Glomerular visceral epithelial cell (primary cell): ENCODE measurements around the gene C1QTNF4.
"Not testable (repeated sequence)": the region's sequence is repeated elsewhere in the genome, so short reads cannot be mapped to it uniquely, and the experiment has no call there.

Experiments used
- DNase-seq: peaks from one replicate; pipeline ENCODE4 v3.0.0-alpha.2; 2016; ENCODE audit errors: extremely low spot score

C1QTNF4 gene

DNA sequence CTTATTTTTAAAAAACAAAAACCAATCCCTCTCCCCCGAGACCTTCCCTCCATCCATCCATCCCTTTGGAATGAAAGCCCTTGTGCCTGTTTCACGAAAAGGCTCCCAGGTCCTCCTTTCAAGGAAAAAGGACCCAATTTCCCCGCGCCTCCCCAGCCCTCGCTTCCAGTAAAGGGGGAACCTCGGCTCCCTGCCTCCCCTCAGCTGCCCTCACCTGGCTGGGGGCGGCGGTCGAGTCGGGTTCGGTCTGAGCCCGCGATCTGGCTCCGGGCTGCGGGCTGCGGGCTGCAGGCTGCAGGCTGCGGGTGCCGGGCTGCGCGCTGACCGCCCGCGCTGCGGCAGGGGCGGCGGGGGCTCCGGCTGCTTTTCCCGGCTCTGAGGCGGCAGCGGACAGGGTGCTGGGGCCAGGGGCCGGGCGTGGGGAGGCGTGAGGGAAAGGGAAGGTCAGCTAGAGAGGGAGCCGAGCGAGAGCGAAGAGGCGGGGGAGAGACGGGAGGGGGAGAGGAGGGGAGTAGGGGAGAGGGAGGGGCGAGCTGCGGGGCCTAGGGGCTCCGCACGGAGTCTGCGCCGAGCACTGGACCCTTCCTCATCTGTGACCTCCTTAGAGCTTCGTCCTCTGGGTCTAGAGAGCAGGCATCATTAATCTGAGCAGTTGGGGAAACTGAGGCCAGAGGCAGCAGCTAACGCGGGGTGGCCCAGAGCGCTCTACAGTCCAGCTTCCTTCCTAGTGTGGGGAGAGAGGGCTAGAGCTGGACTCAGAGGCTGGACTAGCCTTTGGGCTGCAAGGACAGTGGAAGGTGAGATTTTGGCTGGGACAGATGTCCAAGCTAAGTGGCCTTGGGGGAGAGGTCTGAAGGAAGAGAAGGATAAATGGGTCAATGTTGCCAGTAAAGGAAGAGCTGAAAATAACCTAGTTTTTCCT, at the start of gene C1QTNF4:
Gene C1QTNF4 (minus strand): TSS at position 478 of the 922 bp plus-strand sequence. CDS start 3,601 bp downstream, outside the sequence.
- no peak for DNase-seq

DNA sequence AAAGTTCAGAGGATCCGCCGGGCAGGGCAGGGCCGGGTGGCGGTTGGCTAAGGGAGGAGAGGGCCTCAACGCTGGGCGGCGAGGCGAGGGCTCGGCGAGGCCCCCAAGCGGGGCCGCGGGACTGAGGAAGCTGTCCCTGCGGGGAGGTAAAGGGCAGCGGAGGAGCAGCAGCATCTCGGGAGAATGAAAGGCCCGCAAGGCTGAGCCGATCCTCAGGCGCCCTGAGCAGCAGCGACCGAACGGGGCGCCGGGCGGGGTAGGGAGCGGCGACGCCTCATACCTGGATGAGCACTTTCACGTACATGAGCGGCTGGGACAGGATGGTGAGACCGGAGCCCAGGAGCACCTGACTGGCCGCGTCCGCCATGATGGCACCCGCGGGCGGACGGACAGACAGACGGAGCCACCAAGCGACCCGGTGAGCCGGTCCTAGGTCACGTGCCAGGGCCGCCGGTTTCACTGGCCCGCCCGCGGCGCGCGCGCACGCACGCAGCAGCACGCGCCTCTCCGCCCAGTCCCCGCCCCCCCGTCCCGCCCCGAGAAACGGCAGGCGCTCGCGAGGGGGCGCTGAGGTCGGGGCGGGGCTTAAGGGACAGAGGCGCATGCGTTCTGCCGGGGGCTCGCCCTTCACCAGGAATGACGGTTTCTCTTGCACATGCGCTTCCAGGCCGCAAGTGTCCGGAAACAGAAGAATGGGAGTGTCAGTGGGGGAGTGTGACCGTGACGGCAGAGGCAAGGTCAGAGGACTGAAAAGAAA, 48.1 kb upstream of the C1QTNF4 start, which contains the start of gene MTCH2:
Gene MTCH2 (minus strand): TSS at position 461 of the 757 bp plus-strand sequence. CDS start 94 bp downstream, at position 367.
- peak; percentile 97 for DNase-seq

DNA sequence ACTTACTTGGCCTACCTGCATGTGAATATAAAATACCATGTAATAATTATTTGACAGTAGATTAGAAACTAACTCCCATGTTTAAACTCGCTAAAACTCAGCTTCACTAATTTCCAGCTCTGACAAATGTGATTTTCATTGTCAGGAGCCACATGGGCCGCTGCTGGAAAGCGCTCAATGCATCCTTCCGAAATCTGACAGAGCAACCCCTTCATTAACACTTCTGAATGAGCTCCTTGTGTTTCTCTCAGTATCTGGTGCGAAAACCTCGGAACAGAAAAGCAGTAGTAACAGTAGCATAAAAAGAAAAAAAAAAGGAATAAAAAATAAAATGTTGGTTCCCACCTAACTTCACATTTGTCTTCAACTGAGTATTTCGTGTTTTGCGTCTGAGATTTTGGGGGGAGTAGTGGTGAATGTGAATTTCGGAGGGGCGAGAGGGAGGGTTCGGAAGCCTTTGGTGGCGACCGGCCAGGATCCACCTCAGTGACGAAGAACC, 47.4 kb upstream of the C1QTNF4 start:
- no peak for DNase-seq

GRCh38 chr11:47640506-47640905, 46.3 kb upstream of the C1QTNF4 start:
- DNase-seq: not testable (repeated sequence)

DNA sequence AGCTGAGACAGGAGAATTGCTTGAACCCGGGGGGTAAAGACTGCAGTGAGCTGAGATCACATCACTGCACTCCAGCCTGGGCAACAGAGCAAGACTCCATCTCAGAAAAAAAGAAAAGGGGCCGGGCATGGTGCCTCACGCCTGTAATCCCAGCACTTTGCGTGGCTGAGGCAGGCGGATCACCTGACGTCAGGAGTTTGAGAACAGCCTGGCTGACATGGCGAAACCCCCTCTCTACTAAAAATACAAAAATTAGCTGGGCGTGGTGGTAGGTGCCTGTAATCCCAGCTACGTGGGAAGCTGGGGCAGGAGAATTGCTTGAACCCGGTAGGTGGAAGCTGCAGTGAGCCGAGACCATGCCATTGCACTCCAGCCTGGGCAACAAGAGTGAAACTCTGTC, 42.1 kb upstream of the C1QTNF4 start:
- DNase-seq: not testable (repeated sequence)

DNA sequence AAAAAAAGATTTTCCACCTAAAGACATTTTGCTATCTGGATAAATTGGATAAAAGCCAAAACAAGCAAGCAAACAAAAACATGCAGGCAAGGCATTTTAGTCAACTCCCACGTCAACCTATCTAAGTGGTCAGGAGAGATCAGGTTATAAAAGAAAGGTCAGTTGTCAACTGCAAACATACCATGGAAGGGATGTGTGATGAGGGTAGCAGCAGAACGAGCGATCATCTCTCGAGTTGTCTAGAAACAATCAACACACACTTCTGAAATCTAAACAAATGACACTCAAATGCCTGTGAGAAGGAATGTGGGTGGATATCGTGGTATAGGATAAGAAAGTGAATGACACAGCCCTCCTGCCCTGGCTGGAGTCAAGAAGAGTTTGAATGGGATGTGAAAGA, 37.3 kb upstream of the C1QTNF4 start:
- no peak for DNase-seq

DNA sequence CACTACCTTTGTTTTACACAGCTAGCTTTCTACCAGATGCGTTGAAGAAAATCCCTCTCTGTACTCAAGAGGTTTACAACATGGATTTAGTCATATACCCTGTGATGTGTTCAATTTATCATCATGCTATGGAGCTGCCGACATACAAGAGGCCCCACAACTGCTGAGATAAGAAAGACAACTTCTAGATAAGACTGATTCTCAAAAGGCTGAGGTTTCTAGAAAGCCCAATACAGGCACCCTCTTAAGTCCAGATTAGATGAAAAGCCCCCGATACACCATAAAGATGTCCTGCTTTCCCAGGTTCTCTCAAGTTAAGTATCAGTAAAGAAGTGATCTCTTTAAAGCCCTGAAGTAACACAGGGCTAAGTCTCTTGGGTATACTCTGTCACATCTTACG, 33.8 kb upstream of the C1QTNF4 start:
- DNase-seq: no peak

DNA sequence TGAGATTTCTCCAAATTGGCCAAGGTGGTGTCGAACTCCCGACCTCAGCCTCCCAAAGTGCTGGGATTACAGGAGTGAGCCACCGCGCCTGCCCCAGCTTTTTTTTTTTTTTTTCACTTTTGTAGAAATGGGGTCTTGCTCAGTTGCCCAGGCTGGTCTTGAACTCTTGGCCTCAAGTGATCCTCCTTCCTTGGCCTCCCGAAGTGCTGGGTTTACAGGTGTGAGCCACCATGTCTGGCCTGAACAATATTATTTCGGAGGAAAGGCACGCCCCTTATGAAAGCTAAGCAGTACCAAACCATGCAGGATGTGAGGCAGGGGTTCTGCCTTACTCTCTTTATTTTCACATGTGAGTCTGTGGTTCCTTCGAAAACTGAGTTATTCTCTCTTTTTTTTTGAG, 32.0 kb upstream of the C1QTNF4 start:
- DNase-seq: no peak

DNA sequence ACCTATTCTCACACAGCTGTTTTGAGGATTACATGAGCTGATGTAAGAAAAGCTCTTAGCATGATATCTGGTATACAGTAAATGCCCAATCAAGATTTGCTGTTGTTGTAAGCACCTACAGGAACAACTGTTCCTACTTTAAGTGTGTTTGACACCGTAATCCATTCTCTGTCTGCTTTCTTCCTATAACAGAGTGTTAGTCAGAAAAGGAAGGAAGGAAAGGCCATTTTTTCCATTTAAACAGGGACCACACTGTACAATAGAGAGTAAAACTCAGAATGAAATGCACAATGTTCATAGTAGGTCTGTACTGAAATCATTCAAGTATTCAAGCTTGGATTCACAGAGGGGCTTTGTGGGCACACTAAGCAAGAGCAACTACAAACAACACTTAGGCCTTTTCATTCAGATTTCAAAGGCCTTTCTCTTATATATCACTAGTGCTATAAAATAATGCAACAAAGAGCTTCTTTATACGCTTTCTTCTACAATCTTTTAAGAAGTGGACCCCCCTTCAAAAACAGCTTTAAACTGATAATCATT, 26.7 kb upstream of the C1QTNF4 start:
- no peak for DNase-seq

GRCh38 chr11:47617417-47617809, 23.2 kb upstream of the C1QTNF4 start:
- DNase-seq: no peak

DNA sequence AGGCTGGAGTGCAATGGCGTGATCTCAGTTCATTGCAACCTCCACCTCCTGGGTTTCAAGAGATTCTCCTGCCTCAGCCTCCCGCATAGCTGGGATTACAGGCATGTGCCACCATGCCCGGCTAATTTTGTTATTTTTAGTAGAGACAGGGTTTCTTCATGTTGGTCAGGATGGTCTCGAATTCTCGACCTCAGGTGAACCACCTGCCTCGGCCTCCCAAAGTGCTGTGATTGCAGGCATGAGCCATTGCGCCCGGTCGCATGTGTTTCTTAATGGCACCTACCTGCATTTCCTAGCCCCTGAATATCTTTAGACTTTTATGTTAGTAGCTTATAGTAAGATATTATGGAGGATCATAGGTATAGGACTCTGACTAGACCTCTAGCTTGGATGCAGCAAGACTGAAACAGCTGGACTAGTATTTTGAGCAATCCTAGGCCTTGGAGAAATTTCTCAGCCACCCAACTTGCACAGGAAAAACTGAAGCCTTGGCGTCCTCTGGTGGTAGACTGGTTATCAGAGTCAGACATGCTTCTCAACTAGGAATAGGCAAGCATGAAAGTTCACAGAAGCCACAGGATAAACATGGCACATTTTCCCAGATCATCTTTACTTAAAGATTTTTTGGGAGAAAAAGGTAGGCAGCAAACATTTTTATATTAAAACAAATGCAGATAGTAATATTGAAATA, 22.7 kb upstream of the C1QTNF4 start:
- DNase-seq: peak; percentile 41

DNA sequence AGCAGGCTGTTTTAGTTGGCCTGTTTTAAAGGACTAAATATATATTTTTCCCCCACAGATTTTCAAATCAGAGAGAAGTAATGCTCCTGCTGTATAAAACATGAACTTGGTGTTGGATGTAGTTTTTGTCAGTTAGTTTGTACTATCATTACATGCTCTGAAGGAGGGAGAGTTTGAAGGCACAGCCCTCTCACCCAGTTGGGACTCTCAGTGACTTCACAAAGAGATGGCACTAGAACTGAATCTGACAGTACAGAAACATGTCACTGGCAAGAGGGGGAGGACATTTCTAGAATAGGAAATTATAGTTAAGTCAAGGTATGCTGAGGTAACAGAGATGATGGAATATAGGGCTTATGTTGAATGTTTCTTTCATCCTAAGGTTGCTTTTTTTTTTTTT, 21.0 kb upstream of the C1QTNF4 start:
- no peak for DNase-seq

- no peak for DNase-seq
Measured at GRCh38 chr11:47611348-47611794, 17.2 kb upstream of the C1QTNF4 start.

GRCh38 chr11:47609675-47610074, 15.5 kb upstream of the C1QTNF4 start:
- DNase-seq: no peak

- DNase-seq: peak; percentile 14
Measured at GRCh38 chr11:47607380-47607779, 13.2 kb upstream of the C1QTNF4 start.

GRCh38 chr11:47606731-47607130, 12.5 kb upstream of the C1QTNF4 start:
- DNase-seq: no peak

- DNase-seq: no peak
Measured at GRCh38 chr11:47605921-47606320, 11.7 kb upstream of the C1QTNF4 start.

DNA sequence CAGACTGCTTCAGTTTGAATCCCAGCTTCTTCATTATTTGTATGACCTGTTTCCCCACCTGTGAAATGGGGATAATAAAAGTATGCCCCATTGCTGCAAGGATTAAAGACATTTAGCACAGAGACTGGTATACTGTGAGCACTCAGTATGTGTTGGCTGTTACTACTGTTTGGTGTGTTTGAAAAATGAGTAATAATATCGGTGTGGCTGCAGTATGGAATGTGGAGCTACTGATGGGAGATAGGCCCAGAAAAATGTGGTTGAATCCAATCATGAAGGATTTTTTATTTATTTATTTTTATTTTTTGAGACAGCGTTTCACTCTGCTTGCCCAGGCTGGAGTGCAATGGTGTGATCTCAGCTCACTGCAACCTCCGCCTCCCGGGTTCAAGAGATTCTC, 9.1 kb upstream of the C1QTNF4 start:
- no peak for DNase-seq

- DNase-seq: no peak
Measured at GRCh38 chr11:47599902-47600301, 5.7 kb upstream of the C1QTNF4 start.

- DNase-seq: no peak
Measured at GRCh38 chr11:47595967-47596366, 1.8 kb upstream of the C1QTNF4 start.

- no peak for DNase-seq
Measured at GRCh38 chr11:47595029-47595428, 818 bp upstream of the C1QTNF4 start.
